Parathyroid adenoma (tissue), 2 donors: ENCODE results near the gene NLK.

Experiments used
- H2AFZ ChIP-seq: fragments of 300-600 bp; sonication (generic); one replicate; pipeline ENCODE4 v1.7.0; 2017; ENCODE audit warnings: antibody characterized with exemption, mild to moderate bottlenecking
- H3K27ac ChIP-seq: fragments of 300-600 bp; sonication (generic); one replicate; pipeline ENCODE4 v1.7.0; 2017
- H3K27me3 ChIP-seq: fragments of 300-600 bp; sonication (generic); one replicate; pipeline ENCODE4 v1.7.0; 2017; ENCODE audit warnings: low read length; ENCODE audit not compliant: control insufficient read depth, insufficient read depth
- H3K36me3 ChIP-seq: fragments of 300-600 bp; sonication (generic); one replicate; pipeline ENCODE4 v1.7.0; 2017; ENCODE audit warnings: low read length; ENCODE audit not compliant: control insufficient read depth, insufficient read depth
- H3K4me1 ChIP-seq: fragments of 300-600 bp; sonication (generic); one replicate; pipeline ENCODE4 v1.7.0; 2017; ENCODE audit warnings: control low read depth
- H3K4me2 ChIP-seq: fragments of 300-600 bp; sonication (generic); one replicate; pipeline ENCODE4 v1.7.0; 2017; ENCODE audit warnings: low read length
- H3K4me3 ChIP-seq: fragments of 300-600 bp; sonication (generic); one replicate; pipeline ENCODE4 v1.7.0; 2017; ENCODE audit warnings: low read depth, low read length
- H3K79me2 ChIP-seq: fragments of 300-600 bp; sonication (generic); one replicate; pipeline ENCODE4 v1.7.0; 2017; ENCODE audit warnings: control low read depth
- H3K9ac ChIP-seq: fragments of 300-600 bp; sonication (generic); one replicate; pipeline ENCODE4 v1.7.0; 2017; ENCODE audit warnings: mild to moderate bottlenecking
- H3K9me3 ChIP-seq: fragments of 300-600 bp; sonication (generic); one replicate; pipeline ENCODE4 v1.7.0; 2017; ENCODE audit warnings: low read length; ENCODE audit not compliant: control insufficient read depth
- TF ChIP-seq, protein P1 (sequence below): fragments of 300-600 bp; sonication (generic); IDR thresholded peaks from one replicate; pipeline ENCODE4 v1.7.0; 2017; ENCODE audit warnings: antibody characterized with exemption, mild to moderate bottlenecking
- donor health status: primary hyperparathyroidism.

The NLK gene

DNA sequence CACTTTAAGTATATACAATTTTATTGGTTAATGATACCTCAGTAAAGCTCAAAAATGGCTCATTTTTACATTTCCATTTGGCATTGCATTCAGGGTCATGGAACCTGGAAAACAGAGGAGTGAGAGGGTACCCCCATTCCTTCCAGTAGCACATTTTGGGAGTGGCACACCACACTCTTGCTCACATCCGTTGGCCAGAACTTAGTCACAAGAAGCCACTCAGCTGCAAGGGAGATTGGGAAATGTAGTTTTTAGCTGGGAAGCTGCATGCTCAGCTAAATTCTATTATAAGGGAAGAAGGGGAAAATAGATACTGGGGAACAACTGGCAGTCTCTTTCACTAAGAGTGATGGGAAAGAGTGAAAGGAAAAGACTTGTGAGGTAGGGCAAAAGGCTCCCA lies 174.1 kb downstream of the NLK start:
- no peaks in the 10 kb centered on the region for H3K4me1 ChIP-seq
- TF ChIP-seq, protein P1, sequence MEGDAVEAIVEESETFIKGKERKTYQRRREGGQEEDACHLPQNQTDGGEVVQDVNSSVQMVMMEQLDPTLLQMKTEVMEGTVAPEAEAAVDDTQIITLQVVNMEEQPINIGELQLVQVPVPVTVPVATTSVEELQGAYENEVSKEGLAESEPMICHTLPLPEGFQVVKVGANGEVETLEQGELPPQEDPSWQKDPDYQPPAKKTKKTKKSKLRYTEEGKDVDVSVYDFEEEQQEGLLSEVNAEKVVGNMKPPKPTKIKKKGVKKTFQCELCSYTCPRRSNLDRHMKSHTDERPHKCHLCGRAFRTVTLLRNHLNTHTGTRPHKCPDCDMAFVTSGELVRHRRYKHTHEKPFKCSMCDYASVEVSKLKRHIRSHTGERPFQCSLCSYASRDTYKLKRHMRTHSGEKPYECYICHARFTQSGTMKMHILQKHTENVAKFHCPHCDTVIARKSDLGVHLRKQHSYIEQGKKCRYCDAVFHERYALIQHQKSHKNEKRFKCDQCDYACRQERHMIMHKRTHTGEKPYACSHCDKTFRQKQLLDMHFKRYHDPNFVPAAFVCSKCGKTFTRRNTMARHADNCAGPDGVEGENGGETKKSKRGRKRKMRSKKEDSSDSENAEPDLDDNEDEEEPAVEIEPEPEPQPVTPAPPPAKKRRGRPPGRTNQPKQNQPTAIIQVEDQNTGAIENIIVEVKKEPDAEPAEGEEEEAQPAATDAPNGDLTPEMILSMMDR = no peak
- H3K27ac ChIP-seq = no peak overlapping the region
- H3K27me3 ChIP-seq = no peaks in the 10 kb centered on the region
- H3K79me2 ChIP-seq = no peaks in the 10 kb centered on the region
- H2AFZ ChIP-seq = no peak overlapping the region
- H3K36me3 ChIP-seq = no peaks in the 10 kb centered on the region
- no peak overlapping the region for H3K9ac ChIP-seq
- no peaks in the 10 kb centered on the region for H3K9me3 ChIP-seq
- H3K4me2 ChIP-seq = no peak overlapping the region
- no peak overlapping the region for H3K4me3 ChIP-seq

DNA sequence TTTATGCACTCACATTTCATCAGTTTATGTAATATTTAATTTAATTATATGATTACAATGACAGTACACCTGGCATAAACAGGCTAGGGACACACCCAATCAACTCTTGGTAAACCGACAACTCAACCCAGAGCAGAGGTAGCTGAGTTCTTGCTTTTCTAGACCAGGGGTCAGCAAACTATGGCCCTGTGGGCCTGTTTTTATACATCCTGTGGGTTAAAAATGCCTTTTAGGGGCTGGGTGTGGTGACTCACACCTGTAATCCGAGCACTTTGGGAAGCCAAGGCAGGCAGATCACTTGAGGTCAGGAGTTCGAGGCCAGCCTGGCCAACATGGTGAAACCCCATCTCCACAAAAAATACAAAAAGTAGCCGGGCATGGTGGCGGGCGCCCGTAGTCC lies 177.3 kb downstream of the NLK start:
- Histone ChIP-seq H3K4me3 (no peak overlapping the region), H3K9me3 (no peaks in the 10 kb centered on the region), H3K9ac (no peak overlapping the region), H3K36me3 (no peaks in the 10 kb centered on the region), H3K79me2 (no peaks in the 10 kb centered on the region), H2AFZ (no peak overlapping the region), H3K27ac (no peak overlapping the region), H3K4me1 (no peaks in the 10 kb centered on the region), H3K4me2 (no peak overlapping the region), H3K27me3 (no peaks in the 10 kb centered on the region)
- TF ChIP-seq, protein P1 = no peak

DNA sequence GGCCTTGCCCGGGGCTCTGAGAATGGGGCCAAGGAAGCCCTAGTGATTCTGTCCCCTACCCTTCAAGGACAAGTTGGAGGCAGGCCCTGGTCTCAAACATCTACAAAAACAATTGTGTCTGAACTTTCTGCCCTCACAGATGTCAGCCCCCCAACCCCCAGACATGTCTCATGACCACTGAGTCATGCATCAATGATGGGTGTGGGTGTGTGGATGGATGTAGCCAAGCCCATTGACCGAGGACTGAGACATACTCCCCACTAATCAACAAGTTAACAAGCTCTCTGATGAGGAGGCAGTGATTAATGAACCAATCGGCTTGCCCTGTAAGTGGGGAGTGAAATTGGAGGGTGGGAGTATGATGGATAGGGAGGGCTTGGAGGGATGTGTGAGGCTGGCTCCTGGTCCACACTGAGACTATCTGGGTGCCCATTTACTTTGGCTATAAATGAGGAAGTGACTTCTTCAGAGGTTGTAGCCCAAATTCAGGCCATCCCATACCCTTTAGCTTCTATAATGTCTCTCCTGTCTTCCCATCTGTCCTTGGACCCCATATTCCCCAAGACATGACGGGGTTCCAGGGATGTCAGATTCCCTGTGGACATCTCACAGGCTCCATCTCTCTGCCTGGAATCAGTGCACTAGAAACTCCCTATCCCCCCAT lies 179.4 kb downstream of the NLK start:
- Histone ChIP-seq H3K4me3 (no peak overlapping the region), H3K4me2 (no peak overlapping the region), H3K27ac (no peak overlapping the region), H3K9ac (no peak overlapping the region), H3K79me2 (no peaks in the 10 kb centered on the region), H3K4me1 (no peaks in the 10 kb centered on the region), H2AFZ (no peak overlapping the region), H3K36me3 (no peaks in the 10 kb centered on the region), H3K9me3 (no peaks in the 10 kb centered on the region), H3K27me3 (no peaks in the 10 kb centered on the region)
- TF ChIP-seq, protein P1 = no peak

DNA sequence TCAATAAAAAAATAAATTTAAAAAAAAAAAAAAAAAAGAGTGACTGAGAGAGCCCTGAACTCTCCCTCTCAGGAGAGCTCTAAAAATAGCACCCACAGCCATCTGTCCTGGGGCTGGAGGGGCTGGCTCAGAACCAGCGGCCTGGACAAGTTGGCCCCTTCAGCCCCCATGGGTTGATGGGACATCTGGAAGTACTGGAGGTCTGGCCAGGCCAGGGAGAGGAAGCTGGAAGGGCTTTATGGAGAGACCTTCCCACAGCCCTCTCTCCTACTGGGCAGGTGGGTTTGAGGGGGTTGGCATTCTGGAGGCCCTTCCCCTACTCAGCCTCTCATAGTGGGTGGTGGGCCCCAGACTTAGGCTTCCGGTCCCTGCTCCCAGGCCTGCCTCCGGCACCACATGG lies 182.8 kb downstream of the NLK start:
- Histone ChIP-seq H2AFZ (no peak overlapping the region), H3K27me3 (no peaks in the 10 kb centered on the region), H3K4me1 (peaks cover 15% of the 10 kb centered on the region), H3K27ac (no peak overlapping the region), H3K36me3 (no peaks in the 10 kb centered on the region), H3K9me3 (no peaks in the 10 kb centered on the region), H3K79me2 (no peaks in the 10 kb centered on the region), H3K4me3 (no peak overlapping the region), H3K9ac (no peak overlapping the region), H3K4me2 (no peak overlapping the region)
- TF ChIP-seq, protein P1 = no peak

DNA sequence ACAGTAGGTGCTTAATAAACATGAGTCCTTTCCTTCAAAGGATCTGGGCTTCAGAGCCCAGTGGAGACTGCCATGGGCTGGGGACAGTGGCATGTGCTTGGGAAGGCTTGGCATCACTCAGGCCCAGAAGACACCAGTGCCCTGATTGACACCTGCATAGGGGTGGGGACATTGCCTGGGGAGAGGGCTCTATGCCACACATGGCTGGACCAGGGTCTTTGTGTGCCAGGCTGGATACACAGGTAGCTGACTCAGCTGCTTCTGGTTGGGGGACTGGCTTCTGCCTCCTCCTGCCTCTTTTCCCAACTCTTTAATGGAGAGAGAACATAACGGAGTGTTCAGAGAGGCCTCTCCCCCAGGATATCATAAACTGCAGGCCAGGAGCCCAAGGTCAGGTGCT lies 183.4 kb downstream of the NLK start:
- Histone ChIP-seq H3K79me2 (no peaks in the 10 kb centered on the region), H2AFZ (no peak overlapping the region), H3K27ac (no peak overlapping the region), H3K9ac (no peak overlapping the region), H3K4me2 (no peak overlapping the region), H3K36me3 (no peaks in the 10 kb centered on the region), H3K4me1 (peaks cover 19% of the 10 kb centered on the region), H3K4me3 (no peak overlapping the region), H3K9me3 (no peaks in the 10 kb centered on the region), H3K27me3 (no peaks in the 10 kb centered on the region)
- TF ChIP-seq, protein P1 = no peak
